Activated T-cell treated with anti-CD3 and anti-CD28 coated beads, Interleukin-2, amount 50 U/mL, for 48 hours (primary cell): ENCODE data around the gene NCK2.
A peak's percentile ranks its signal among the peaks of the same experiment; 100 is the strongest.
"Not testable (repeated sequence)": the region's sequence is repeated elsewhere in the genome, so short reads cannot be mapped to it uniquely, and the experiment has no call there.

Experiments
- DNase-seq, 2 experiments: peaks; one replicate each; pipeline ENCODE4 v3.0.0-alpha.2; 2020

The NCK2 gene

GRCh38 chr2:105896765-105897163 is 152.1 kb downstream of the NCK2 start:
- no peak for DNase-seq

DNA sequence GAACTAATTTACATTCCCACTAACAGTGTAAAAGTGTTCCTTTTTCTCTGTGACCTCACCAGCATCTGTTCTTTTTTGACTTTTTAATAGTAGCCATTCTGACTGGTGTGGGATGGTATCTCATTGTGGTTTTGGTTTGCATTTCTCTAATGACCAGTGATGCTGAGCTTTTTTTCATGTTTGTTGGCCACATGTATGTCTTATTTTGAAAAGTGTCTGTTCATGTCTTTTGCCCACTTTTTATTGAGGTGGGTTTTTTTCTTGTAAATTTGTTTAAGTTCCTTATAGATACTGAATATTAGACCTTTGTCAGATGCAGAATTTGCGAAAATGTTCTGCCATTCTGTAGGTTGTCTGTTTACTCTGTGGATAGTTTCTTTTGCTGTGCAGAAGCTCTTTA is 153.0 kb downstream of the NCK2 start:
- DNase-seq = not testable (repeated sequence)

DNA sequence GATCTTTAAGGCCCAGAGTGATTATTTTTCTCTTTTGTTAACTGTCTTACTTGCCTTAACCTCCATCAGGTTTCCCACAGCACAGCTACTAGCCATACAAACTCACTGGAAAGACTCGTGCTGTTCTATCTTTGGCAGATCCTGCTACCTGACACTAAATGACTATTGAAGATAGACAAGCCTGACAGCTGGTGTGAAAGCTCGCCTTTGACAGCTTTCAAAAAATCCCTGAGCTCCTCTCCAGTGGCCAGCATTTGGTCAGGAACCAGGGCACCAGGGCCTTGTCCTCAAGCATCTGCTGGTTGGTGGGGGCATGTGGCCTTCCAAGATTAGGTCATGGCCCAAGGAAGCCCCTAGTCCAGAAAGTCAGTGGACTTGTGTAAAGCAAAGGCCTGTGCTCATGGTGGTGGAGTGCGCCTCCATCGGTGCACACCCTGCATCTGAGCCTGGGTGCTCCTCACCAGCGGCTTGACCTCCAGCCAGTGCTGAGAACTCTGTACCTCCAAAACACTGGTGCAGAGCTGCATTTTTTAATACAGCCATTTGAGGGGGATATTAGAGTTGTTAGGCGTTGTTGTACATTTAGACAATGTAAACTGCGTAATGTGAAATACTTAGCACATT is 158.5 kb downstream of the NCK2 start:
- DNase-seq = no peak

- no peak for DNase-seq
These were observed 160.2 kb downstream of the NCK2 start for GRCh38 chr2:105904938-105905337.

GRCh38 chr2:105906481-105906880 is 161.8 kb downstream of the NCK2 start:
- DNase-seq = no peak

DNA sequence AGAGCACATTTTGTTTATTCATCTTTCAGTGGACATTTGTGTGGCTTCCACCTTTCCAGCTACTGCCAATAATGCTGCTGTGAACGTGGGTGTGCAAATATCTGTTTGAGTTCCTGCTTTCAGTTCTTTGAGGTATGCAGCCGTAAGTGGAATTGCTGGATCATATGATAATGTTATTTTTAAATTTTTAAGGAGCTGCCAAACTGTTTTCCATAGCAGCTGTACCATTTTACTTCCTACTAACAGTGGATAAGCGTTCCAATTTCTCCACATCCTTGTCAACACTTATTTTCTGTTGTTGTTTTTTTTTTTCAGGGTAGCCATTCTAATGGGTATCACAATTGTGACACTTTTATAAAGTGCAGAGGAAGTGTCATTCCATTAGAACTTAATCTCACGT is 162.5 kb downstream of the NCK2 start:
- no peak for DNase-seq

DNA sequence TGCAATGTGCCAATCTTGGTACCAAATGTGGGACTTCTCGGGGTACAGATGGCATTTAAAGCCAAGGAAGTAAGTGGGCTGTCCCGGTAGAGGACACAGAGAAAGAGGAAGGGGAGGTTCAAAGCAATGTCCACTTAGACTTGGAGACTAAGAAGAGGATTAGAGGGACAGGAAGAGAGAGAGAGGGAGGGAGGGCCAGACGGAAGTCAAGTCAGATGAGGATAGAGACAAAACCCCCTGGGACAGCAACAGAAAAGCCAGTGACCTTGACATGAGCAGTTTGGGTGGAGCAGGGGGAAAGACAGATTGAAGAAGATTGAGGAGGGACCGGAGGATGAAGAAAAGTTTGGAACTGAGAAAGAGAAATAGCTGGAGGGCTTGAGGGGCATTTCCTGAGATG is 164.5 kb downstream of the NCK2 start:
- DNase-seq = no peak

- DNase-seq = no peak
These were observed 166.0 kb downstream of the NCK2 start for GRCh38 chr2:105910497-105911238.

DNA sequence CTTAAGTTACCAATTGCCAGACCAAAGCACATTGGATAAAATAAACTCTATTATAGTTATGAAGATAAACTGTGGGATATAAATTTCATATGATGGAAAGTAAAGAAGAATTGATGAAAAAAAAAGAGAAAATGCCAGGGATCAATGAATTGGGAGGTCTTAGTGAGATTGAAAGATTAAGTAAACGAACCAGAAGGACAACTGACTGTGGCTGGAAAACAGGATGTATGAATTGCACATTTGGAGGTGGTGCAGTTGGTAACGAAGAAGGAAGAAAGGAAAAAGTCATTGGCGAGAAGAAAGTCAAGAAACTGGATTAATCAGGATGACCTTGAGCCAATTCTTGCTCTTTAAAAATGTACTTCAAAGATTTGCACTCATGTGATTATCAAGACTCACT is 166.7 kb downstream of the NCK2 start:
- DNase-seq = no peak

DNA sequence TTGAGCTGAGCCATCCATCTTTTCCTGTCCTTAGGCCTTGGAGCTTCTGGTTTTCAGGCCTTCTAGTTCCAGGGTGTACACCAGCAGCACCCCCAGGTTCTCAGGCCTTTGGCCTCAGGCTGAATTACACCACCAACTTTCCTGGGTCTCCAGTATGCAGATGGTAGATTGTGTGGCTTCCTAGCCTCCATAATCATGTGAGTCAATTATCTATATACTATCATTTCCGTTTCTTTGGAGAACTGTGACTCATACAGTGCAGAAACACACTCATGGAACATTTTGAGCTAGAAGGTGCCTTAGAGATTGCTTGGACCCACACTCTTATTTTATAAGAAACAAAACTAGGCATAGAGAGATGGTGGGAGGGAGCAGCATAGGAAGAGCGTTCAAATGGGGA is 167.4 kb downstream of the NCK2 start:
- DNase-seq = no peak

DNA sequence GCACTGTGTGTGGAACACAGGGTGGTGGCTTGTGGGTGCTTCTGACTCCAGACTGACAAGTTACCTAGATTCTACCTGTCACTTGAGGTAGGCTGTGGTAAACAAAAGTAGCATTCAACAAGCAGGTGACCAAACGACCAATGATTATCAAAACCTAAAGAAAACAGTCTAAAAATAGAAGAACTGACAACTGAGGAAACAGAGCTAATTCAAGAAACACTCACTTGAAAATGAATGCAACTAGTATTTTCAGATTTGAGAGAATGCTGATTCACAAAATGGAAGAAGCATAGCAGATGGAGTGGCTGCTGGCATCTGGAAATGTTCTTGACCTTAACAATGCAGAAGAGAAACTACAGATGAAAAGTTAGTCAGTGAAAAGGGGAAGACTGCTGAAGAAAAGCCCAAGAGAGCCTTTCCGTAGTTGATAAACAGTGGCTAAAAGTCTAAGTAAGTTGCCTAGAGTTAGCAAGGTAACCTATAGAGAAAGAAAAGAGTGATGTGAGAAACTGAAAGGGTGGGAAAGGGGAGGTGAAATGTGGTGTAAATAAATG is 170.4 kb downstream of the NCK2 start:
- no peak for DNase-seq

GRCh38 chr2:105917226-105917625 is 172.5 kb downstream of the NCK2 start:
- no peak for DNase-seq

- no peak for DNase-seq
These were observed 173.0 kb downstream of the NCK2 start for GRCh38 chr2:105917688-105918087.

GRCh38 chr2:105919191-105919811 is 174.6 kb downstream of the NCK2 start:
- no peak for DNase-seq

GRCh38 chr2:105919826-105920225 is 175.1 kb downstream of the NCK2 start:
- peak in 1 of 2 experiments; percentile 68 for DNase-seq

GRCh38 chr2:105924271-105924670 is 179.6 kb downstream of the NCK2 start:
- no peak for DNase-seq

- no peak for DNase-seq
These were observed 180.2 kb downstream of the NCK2 start for GRCh38 chr2:105924932-105925331.

GRCh38 chr2:105925390-105925789 is 180.7 kb downstream of the NCK2 start:
- DNase-seq = no peak

DNA sequence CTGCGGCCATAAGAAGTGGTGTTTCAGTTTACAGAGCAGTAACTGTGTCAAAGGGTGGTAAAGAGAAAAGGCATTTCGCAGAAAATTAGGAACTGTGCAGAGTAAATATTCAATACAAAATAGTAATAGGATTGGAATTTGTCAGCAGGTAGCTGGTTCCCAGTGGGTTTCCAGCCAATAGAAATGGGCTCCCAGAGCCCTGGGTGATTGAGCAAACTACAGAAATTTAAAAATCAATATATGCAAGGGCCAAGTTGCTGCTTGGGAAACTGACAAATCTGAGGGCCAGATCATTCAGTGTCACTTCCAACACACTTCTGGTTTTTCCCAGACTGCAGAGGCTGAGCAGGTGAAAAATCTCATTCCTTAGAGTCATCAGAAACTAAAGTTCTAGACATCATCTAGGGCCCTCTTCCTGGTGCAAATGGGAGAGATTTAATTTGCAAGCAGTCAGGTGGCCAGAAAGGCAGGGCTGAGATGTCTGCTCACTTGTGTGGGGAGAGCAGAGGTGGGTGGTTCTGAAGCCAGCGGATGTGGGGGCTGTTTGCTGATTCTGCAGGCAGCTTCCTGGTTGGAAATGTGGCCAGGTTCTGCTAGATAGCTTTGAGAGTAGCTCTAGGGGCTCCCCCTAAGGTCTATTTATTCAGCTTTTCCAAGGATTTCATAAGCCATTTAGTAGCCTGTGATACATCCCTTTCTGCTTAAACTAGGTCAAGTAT is 182.4 kb downstream of the NCK2 start:
- DNase-seq = peak; percentile 54 to 64

DNA sequence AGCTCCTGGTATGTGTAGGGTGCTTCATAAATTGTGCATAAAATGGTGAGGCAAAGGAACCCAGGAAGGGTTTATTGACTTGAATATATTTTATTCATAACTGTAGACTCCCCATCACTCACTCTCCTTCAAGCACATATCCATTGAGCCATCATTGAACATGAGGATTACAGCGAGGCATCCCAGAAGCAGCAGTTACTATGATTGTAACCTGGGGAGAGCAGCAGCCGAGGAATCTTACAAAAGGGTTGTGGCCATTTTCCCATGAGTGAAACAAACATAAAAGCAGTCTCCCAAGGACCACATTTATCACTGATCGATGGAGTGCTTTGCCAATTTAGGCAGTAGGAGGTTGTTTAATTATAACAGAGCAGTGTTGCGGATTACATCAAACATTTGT is 183.4 kb downstream of the NCK2 start:
- DNase-seq = no peak

GRCh38 chr2:105928563-105928962 is 183.9 kb downstream of the NCK2 start:
- no peak for DNase-seq

GRCh38 chr2:105929516-105929915 is 184.8 kb downstream of the NCK2 start:
- DNase-seq = peak in 1 of 2 experiments; percentile 48

- DNase-seq = no peak
These were observed 187.9 kb downstream of the NCK2 start for GRCh38 chr2:105932582-105932981.
